Duodenal mucosa (tissue), 2 donors: ENCODE data around the gene FANK1.
"Not testable (repeated sequence)": the region's sequence is repeated elsewhere in the genome, so short reads cannot be mapped to it uniquely, and the experiment has no call there.

Source experiments
- H3K27ac ChIP-seq: one replicate; pipeline ENCODE4 v1.7.0; 2013; ENCODE audit warnings: low read depth, low read length
- H3K27me3 ChIP-seq, 2 donors: one replicate each; pipeline ENCODE4 v1.7.0; 2013; ENCODE audit warnings: low read length in 2 of 2, control low read depth in 1 of 2; ENCODE audit not compliant: insufficient read depth in 2 of 2, control insufficient read depth in 1 of 2
- H3K36me3 ChIP-seq, 2 donors: one replicate each; pipeline ENCODE4 v1.7.0; 2013; ENCODE audit warnings: low read length in 2 of 2, control low read depth in 1 of 2; ENCODE audit not compliant: insufficient read depth in 2 of 2, control insufficient read depth in 1 of 2
- H3K4me1 ChIP-seq, 2 donors: one replicate each; pipeline ENCODE4 v1.7.0; 2013; ENCODE audit warnings: low read length in 2 of 2, control low read depth in 1 of 2; ENCODE audit not compliant: insufficient read depth in 2 of 2, control insufficient read depth in 1 of 2
- H3K4me3 ChIP-seq, 2 donors: one replicate each; pipeline ENCODE4 v1.7.0; 2013; ENCODE audit warnings: low read length in 2 of 2, low read depth in 1 of 2
- H3K9ac ChIP-seq, 2 donors: one replicate each; pipeline ENCODE4 v1.7.0; 2013; ENCODE audit warnings: low read length in 2 of 2, low read depth in 1 of 2
- H3K9me3 ChIP-seq, 2 donors: one replicate each; pipeline ENCODE4 v1.7.0; 2013; ENCODE audit warnings: low read length in 2 of 2, control low read depth in 1 of 2; ENCODE audit not compliant: control insufficient read depth in 1 of 2

Gene FANK1

GRCh38 chr10:125962200-125962599, 65.8 kb downstream of the FANK1 start:
- Histone ChIP-seq H3K36me3 (no peaks in the 10 kb centered on the region), H3K4me1 (no peaks in the 10 kb centered on the region), H3K4me3 (no peak overlapping the region), H3K9me3 (no peaks in the 10 kb centered on the region), H3K9ac (no peak overlapping the region), H3K27ac (no peak overlapping the region), H3K27me3 (no peaks in the 10 kb centered on the region)

- Histone ChIP-seq H3K4me1 (no peaks in the 10 kb centered on the region), H3K27ac (no peak overlapping the region), H3K9ac (no peak overlapping the region), H3K4me3 (no peak overlapping the region), H3K9me3 (no peaks in the 10 kb centered on the region), H3K27me3 (no peaks in the 10 kb centered on the region), H3K36me3 (no peaks in the 10 kb centered on the region)
Measured at GRCh38 chr10:125964558-125964957, 68.2 kb downstream of the FANK1 start.

GRCh38 chr10:125967533-125967932, 71.2 kb downstream of the FANK1 start:
- Histone ChIP-seq H3K27me3 (no peaks in the 10 kb centered on the region), H3K4me1 (no peaks in the 10 kb centered on the region), H3K4me3 (no peak overlapping the region), H3K9me3 (no peaks in the 10 kb centered on the region), H3K36me3 (no peaks in the 10 kb centered on the region), H3K27ac (no peak overlapping the region), H3K9ac (no peak overlapping the region)

GRCh38 chr10:125970077-125970630, 73.8 kb downstream of the FANK1 start:
- H3K4me3 ChIP-seq, H3K4me1 ChIP-seq: not testable (repeated sequence)

GRCh38 chr10:125976960-125977605, 80.7 kb downstream of the FANK1 start:
- Histone ChIP-seq H3K4me3 (no peak overlapping the region), H3K4me1 (no peaks in the 10 kb centered on the region), H3K9me3 (no peaks in the 10 kb centered on the region), H3K27me3 (no peaks in the 10 kb centered on the region), H3K36me3 (no peaks in the 10 kb centered on the region), H3K27ac (no peak overlapping the region), H3K9ac (no peak overlapping the region)

More at GRCh38 chr10:125970077-125970630, 73.8 kb downstream of the FANK1 start:
- H3K27ac ChIP-seq, H3K9ac ChIP-seq, H3K27me3 ChIP-seq, H3K36me3 ChIP-seq, H3K9me3 ChIP-seq: not testable (repeated sequence)

GRCh38 chr10:125979976-125980375, 83.6 kb downstream of the FANK1 start:
- Histone ChIP-seq H3K4me3 (no peak overlapping the region), H3K36me3 (no peaks in the 10 kb centered on the region), H3K4me1 (no peaks in the 10 kb centered on the region), H3K27me3 (no peaks in the 10 kb centered on the region), H3K27ac (no peak overlapping the region), H3K9ac (no peak overlapping the region), H3K9me3 (no peaks in the 10 kb centered on the region)

- Histone ChIP-seq H3K36me3 (no peaks in the 10 kb centered on the region), H3K4me1 (no peaks in the 10 kb centered on the region), H3K9ac (no peak overlapping the region), H3K27ac (no peak overlapping the region), H3K9me3 (no peaks in the 10 kb centered on the region), H3K4me3 (no peak overlapping the region), H3K27me3 (no peaks in the 10 kb centered on the region)
Measured at GRCh38 chr10:125980521-125981035, 84.2 kb downstream of the FANK1 start.

- Histone ChIP-seq H3K9me3 (no peaks in the 10 kb centered on the region), H3K36me3 (no peaks in the 10 kb centered on the region), H3K27me3 (no peaks in the 10 kb centered on the region), H3K4me3 (no peak overlapping the region), H3K4me1 (no peaks in the 10 kb centered on the region), H3K27ac (no peak overlapping the region), H3K9ac (no peak overlapping the region)
Measured at GRCh38 chr10:125982260-125982948, 86.0 kb downstream of the FANK1 start.

GRCh38 chr10:125983161-125983560, 86.8 kb downstream of the FANK1 start:
- H3K9ac ChIP-seq: no peak overlapping the region
- no peaks in the 10 kb centered on the region for H3K36me3 ChIP-seq
- no peak overlapping the region for H3K27ac ChIP-seq
- H3K27me3 ChIP-seq: no peaks in the 10 kb centered on the region
- H3K4me1 ChIP-seq: no peaks in the 10 kb centered on the region
- H3K4me3 ChIP-seq: no peak overlapping the region
- no peaks in the 10 kb centered on the region for H3K9me3 ChIP-seq

- Histone ChIP-seq H3K9me3 (no peaks in the 10 kb centered on the region), H3K36me3 (no peaks in the 10 kb centered on the region), H3K27me3 (no peaks in the 10 kb centered on the region), H3K27ac (no peak overlapping the region), H3K4me3 (no peak overlapping the region), H3K4me1 (no peaks in the 10 kb centered on the region), H3K9ac (no peak overlapping the region)
Measured at GRCh38 chr10:125983656-125984055, 87.3 kb downstream of the FANK1 start.
